GM19468 (cell line): ENCODE results near the gene KIR3DL3.
"Not testable (repeated sequence)": the region's sequence is repeated elsewhere in the genome, so short reads cannot be mapped to it uniquely, and the experiment has no call there.

Experiments
- ATAC-seq: cut with Tn5 transposase; IDR thresholded peaks from one replicate; pipeline ENCODE4 v1.9.1; 2021; ENCODE audit warnings: mild to moderate bottlenecking, moderate library complexity, moderate number of reproducible peaks; ENCODE audit not compliant: unreplicated experiment; ENCODE audit errors: extremely low read depth

Gene KIR3DL3

GRCh38 chr19:54729416-54730188 lies 5.4 kb downstream of the KIR3DL3 start:
- no peak for ATAC-seq

GRCh38 chr19:54731191-54731590 lies 6.9 kb downstream of the KIR3DL3 start:
- ATAC-seq, result no peak

GRCh38 chr19:54738306-54738705 lies 14.1 kb downstream of the KIR3DL3 start, which contains the start of gene KIR2DL3:
TSS of gene KIR2DL3 (plus strand) at chr19:54738513. CDS start at chr19:54738546, 33 bp downstream.
- not testable (repeated sequence) for ATAC-seq

GRCh38 chr19:54738715-54739114 lies 14.5 kb downstream of the KIR3DL3 start:
- ATAC-seq, result no peak

- ATAC-seq, result no peak
Measured at GRCh38 chr19:54739587-54740497, 15.6 kb downstream of the KIR3DL3 start.

GRCh38 chr19:54741950-54742349 lies 17.7 kb downstream of the KIR3DL3 start:
- ATAC-seq, result not testable (repeated sequence)

- not testable (repeated sequence) for ATAC-seq
Measured at GRCh38 chr19:54744080-54744479, 19.8 kb downstream of the KIR3DL3 start.

- ATAC-seq, result not testable (repeated sequence)
Measured at GRCh38 chr19:54747614-54748322, 23.5 kb downstream of the KIR3DL3 start.

GRCh38 chr19:54750276-54750675 lies 26.0 kb downstream of the KIR3DL3 start:
- not testable (repeated sequence) for ATAC-seq

GRCh38 chr19:54756204-54757110 lies 32.2 kb downstream of the KIR3DL3 start:
- not testable (repeated sequence) for ATAC-seq

GRCh38 chr19:54758577-54758976 lies 34.3 kb downstream of the KIR3DL3 start:
- ATAC-seq, result not testable (repeated sequence)

GRCh38 chr19:54764219-54764618 lies 40.0 kb downstream of the KIR3DL3 start:
- not testable (repeated sequence) for ATAC-seq

GRCh38 chr19:54766464-54766863 lies 42.2 kb downstream of the KIR3DL3 start:
- not testable (repeated sequence) for ATAC-seq

- not testable (repeated sequence) for ATAC-seq
Measured at GRCh38 chr19:54769646-54770045, 45.4 kb downstream of the KIR3DL3 start, which contains the start of gene KIR2DL1. TSS of gene KIR2DL1 (plus strand) at chr19:54769793. CDS start at chr19:54769851, 58 bp downstream.

- not testable (repeated sequence) for ATAC-seq
Measured at GRCh38 chr19:54770511-54770910, 46.3 kb downstream of the KIR3DL3 start.

GRCh38 chr19:54771018-54771960 lies 47.0 kb downstream of the KIR3DL3 start:
- not testable (repeated sequence) for ATAC-seq

GRCh38 chr19:54772666-54773065 lies 48.4 kb downstream of the KIR3DL3 start:
- not testable (repeated sequence) for ATAC-seq
